Muscle layer of colon (tissue), 2 donors: ENCODE results near the gene SCN1B.

Experiments used
- H3K27ac ChIP-seq: one replicate; pipeline ENCODE4 v1.7.0; 2013; ENCODE audit warnings: low read depth, mild to moderate bottlenecking, low read length, moderate library complexity
- H3K27me3 ChIP-seq, 2 donors: one replicate each; pipeline ENCODE4 v1.7.0; 2013; ENCODE audit warnings: low read length in 2 of 2, mild to moderate bottlenecking in 2 of 2; ENCODE audit not compliant: insufficient read depth in 2 of 2, control insufficient read depth in 1 of 2
- H3K36me3 ChIP-seq: one replicate; pipeline ENCODE4 v1.7.0; 2013; ENCODE audit warnings: mild to moderate bottlenecking, low read length; ENCODE audit not compliant: insufficient read depth
- H3K4me1 ChIP-seq: one replicate; pipeline ENCODE4 v1.7.0; 2013; ENCODE audit warnings: mild to moderate bottlenecking, low read length; ENCODE audit not compliant: insufficient read depth
- H3K4me3 ChIP-seq, 2 donors: one replicate each; pipeline ENCODE4 v1.7.0; 2013; ENCODE audit warnings: low read length in 2 of 2, low read depth in 1 of 2, mild to moderate bottlenecking in 1 of 2, moderate library complexity in 1 of 2
- H3K9ac ChIP-seq: one replicate; pipeline ENCODE4 v1.7.0; 2013; ENCODE audit warnings: low read length
- H3K9me3 ChIP-seq: one replicate; pipeline ENCODE4 v1.7.0; 2013; ENCODE audit warnings: mild to moderate bottlenecking, low read length
- donor health status: abdominal sarcoma.
- donor health status: Adenocarcinoma of cecum.

Gene SCN1B

GRCh38 chr19:35054626-35055025 is 24.4 kb downstream of the SCN1B start:
- Histone ChIP-seq H3K9me3 (no peaks in the 10 kb centered on the region), H3K36me3 (no peaks in the 10 kb centered on the region), H3K27ac (no peak overlapping the region)

DNA sequence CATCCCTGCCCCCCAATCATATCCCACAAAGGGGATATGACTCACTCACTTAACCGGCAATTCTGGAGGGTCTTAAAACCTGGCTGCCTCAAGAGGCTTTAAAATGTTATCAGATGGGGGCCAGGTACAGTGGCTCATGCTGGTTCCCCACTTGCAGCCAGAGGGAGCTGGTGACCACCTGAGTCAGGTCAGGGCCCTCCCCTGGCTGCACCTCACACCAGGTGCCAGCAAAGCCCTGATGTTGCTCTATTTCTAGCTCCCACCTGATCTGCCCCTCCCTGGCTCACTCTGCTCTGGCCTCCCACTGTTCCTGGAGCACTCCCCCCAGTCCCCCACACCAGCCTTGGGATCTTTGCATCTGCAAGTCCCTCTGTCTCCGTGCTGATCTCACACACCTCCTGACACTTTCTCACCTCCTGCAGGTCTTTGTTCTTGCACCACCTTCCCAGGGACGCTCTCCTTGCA is 25.5 kb downstream of the SCN1B start:
- Histone ChIP-seq H3K4me1 (no peaks in the 10 kb centered on the region), H3K27me3 (peaks cover 0 to 7% of the 10 kb centered on the region in 2 donors), H3K4me3 (no peak overlapping the region), H3K9ac (no peak overlapping the region), H3K27ac (no peak overlapping the region), H3K36me3 (no peaks in the 10 kb centered on the region), H3K9me3 (no peaks in the 10 kb centered on the region)

More at GRCh38 chr19:35054626-35055025, 24.4 kb downstream of the SCN1B start:
- Histone ChIP-seq H3K9ac (no peak overlapping the region), H3K27me3 (peaks cover 0 to 7% of the 10 kb centered on the region in 2 donors), H3K4me1 (no peaks in the 10 kb centered on the region), H3K4me3 (no peak overlapping the region)

GRCh38 chr19:35056513-35057063 is 26.3 kb downstream of the SCN1B start:
- H3K9me3 ChIP-seq, result no peaks in the 10 kb centered on the region
- no peak overlapping the region for H3K4me3 ChIP-seq
- no peak overlapping the region for H3K9ac ChIP-seq
- H3K4me1 ChIP-seq, result no peaks in the 10 kb centered on the region
- H3K36me3 ChIP-seq, result no peaks in the 10 kb centered on the region
- H3K27me3 ChIP-seq, result peaks cover 0 to 7% of the 10 kb centered on the region in 2 donors
- H3K27ac ChIP-seq, result no peak overlapping the region

DNA sequence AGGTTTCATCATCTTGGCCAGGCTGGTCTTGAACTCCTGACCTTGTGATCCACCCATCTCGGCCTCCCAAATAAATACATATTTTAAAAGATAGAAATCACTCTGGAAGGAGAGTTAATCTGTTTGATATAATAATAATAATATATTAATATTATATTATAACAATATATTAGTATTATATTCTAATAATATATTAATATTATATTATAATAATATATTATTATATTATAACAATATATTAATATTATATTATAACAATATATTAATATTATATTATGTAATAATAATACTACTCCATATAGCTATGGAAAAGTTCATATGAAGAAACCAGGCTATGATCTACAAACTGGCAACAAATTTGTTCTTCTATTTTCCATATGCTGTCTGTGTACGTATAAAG is 28.1 kb downstream of the SCN1B start:
- Histone ChIP-seq H3K9ac (no peak overlapping the region), H3K9me3 (no peaks in the 10 kb centered on the region), H3K4me3 (no peak overlapping the region), H3K27ac (no peak overlapping the region), H3K36me3 (no peaks in the 10 kb centered on the region), H3K27me3 (peaks cover 0 to 7% of the 10 kb centered on the region in 2 donors), H3K4me1 (no peaks in the 10 kb centered on the region)

DNA sequence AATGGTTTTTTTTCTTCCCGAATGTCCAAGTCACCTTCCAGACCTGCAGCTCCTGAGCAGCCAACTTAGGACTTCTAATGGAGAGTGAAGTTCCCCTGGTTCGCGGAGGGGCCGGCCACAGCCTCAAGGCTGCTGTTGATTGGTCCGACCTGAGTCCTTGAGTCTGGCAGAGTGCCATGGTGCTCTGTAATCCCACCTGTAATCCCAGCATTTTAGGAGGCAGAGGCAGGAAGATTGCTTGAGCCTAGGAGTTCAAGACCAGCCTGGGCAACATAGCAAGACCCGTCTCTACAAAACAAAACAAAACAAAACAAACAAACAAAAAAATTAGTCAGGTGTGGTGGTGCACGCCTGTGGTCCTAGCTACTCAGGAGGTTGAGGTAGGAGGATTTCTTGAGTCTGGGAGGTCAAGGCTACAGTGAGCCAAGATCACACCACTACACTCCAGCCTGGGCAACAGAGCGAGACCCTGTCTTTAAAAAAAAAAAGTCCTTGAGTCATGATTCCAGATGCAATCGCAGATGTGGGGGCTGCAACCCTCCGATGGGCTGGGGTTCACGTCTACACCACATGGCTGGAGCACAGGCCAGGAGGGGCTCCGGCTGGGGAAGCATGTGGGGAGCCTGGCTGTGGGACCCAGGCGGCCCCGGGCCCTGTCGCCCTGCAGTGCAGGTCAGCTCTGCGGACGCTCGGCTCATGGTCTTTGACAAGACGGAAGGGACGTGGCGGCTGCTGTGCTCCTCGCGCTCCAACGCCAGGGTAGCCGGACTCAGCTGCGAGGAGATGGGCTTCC is 28.9 kb downstream of the SCN1B start:
- no peak overlapping the region for H3K27ac ChIP-seq
- H3K4me3 ChIP-seq, result no peak overlapping the region
- no peaks in the 10 kb centered on the region for H3K4me1 ChIP-seq
- no peak overlapping the region for H3K9ac ChIP-seq
- no peaks in the 10 kb centered on the region for H3K9me3 ChIP-seq
- peaks cover 0 to 7% of the 10 kb centered on the region in 2 donors for H3K27me3 ChIP-seq
- no peaks in the 10 kb centered on the region for H3K36me3 ChIP-seq

- Histone ChIP-seq H3K36me3 (no peaks in the 10 kb centered on the region), H3K9me3 (no peaks in the 10 kb centered on the region), H3K4me1 (no peaks in the 10 kb centered on the region), H3K4me3 (no peak overlapping the region), H3K27me3 (peaks cover 0 to 7% of the 10 kb centered on the region in 2 donors), H3K27ac (no peak overlapping the region), H3K9ac (no peak overlapping the region)
Measured at GRCh38 chr19:35059799-35060091, 29.5 kb downstream of the SCN1B start.

- Histone ChIP-seq H3K9ac (no peak overlapping the region), H3K9me3 (no peaks in the 10 kb centered on the region), H3K4me3 (no peak overlapping the region), H3K27ac (no peak overlapping the region), H3K27me3 (peaks cover 0 to 4% of the 10 kb centered on the region in 2 donors), H3K4me1 (no peaks in the 10 kb centered on the region), H3K36me3 (no peaks in the 10 kb centered on the region)
Measured at GRCh38 chr19:35060160-35060855, 30.0 kb downstream of the SCN1B start.

- H3K27ac ChIP-seq, result no peak overlapping the region
- H3K4me3 ChIP-seq, result no peak overlapping the region
- no peaks in the 10 kb centered on the region for H3K36me3 ChIP-seq
- H3K9ac ChIP-seq, result no peak overlapping the region
- H3K4me1 ChIP-seq, result no peaks in the 10 kb centered on the region
- no peaks in the 10 kb centered on the region for H3K9me3 ChIP-seq
- H3K27me3 ChIP-seq, result no peaks in the 10 kb centered on the region
Measured at GRCh38 chr19:35061583-35062373, 31.5 kb downstream of the SCN1B start.

DNA sequence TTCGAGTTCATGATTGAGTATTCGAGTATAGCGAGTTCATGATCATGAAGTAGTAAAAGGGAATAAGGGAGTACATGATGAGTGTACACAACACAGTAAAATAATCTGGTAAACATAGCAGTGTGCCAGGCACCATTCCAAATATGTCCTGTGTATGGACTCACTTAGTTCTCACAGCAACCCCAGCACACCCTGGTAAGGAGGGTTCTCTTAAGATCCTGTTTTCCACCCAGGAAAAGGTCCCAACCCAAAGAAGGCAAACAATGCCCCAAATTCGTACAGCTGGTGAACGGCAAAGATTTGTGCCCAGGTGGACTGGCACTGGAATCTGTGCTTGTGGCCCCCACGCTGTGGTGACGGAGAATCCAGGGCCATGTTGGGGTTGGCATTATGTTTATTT is 32.7 kb downstream of the SCN1B start:
- H3K9me3 ChIP-seq, result no peaks in the 10 kb centered on the region
- H3K9ac ChIP-seq, result no peak overlapping the region
- no peak overlapping the region for H3K4me3 ChIP-seq
- H3K4me1 ChIP-seq, result no peaks in the 10 kb centered on the region
- no peak overlapping the region for H3K27ac ChIP-seq
- no peaks in the 10 kb centered on the region for H3K27me3 ChIP-seq
- H3K36me3 ChIP-seq, result no peaks in the 10 kb centered on the region

GRCh38 chr19:35063940-35064818 is 33.9 kb downstream of the SCN1B start:
- no peak overlapping the region for H3K4me3 ChIP-seq
- no peak overlapping the region for H3K27ac ChIP-seq
- no peaks in the 10 kb centered on the region for H3K36me3 ChIP-seq
- no peaks in the 10 kb centered on the region for H3K4me1 ChIP-seq
- no peaks in the 10 kb centered on the region for H3K27me3 ChIP-seq
- no peaks in the 10 kb centered on the region for H3K9me3 ChIP-seq
- no peak overlapping the region for H3K9ac ChIP-seq
